Bone marrow (tissue), 2 donors: ENCODE results near the gene B3GAT3.
"Not testable (repeated sequence)": the region's sequence is repeated elsewhere in the genome, so short reads cannot be mapped to it uniquely, and the experiment has no call there.

Source experiments
- DNase-seq, 2 donors: peaks; one replicate each; lab custom pipeline; 2025; lab: John Stamatoyannopoulos, UW

Gene B3GAT3

DNA sequence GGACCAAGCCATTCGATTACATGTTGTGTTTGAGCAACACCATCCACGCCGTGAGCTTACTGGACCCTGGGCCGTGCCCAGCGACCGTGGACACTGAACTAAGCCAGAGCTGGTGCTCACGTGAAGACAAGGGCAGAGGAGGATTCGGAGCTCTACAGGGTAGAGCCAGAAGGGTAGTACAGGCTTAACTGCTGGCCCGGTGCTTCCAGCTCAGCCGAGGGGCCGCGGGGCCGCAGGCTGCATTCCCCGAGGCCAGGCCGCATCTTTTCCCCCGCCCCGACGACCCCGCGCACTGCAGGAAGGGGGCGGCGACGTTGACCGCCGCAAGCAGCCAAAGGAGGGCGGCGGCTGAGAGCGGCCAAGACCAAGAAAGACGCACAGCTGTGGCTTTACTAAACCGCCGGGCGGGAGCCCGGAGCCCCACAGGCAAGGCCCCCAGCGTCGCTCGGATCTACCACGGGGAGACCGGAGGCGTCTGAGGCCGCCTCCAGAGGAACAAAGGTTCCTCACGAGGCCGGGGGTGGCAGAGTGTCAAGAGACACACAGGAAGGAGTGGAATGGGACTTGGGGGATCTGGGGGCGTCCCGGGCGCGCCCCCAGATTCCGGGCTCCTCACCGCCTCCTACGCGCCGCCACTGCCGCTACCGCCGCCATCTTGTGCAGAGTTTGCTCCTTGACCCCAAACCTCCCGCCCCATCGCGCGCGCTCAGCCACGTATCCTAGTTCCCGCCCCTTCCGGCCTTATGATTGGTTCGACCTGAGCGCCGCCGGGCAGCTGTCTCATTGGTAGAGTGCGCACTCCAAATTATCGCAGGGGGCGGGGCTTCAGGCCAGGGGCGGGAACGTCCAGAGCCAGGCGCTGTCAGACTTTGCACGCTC lies 24.4 kb upstream of the B3GAT3 start, which contains the start of gene GANAB:
GANAB (minus strand) TSS at position 668 of the 879 bp plus-strand sequence; CDS start at position 654, 14 bp downstream.
- DNase-seq = peak; percentile 91 to 99

DNA sequence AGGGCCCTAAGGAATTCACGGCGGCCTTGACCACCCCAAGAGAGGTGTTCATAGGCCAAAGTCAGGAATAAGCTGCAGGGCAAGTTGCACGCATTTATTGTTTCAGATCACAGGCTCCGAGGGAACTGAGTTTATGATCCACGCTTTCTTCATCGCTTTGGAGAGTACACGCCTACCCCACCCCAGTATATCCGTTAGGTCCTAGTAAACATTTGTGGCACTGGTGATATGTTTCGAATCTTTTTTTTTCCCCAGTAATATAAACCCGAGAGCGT lies 23.8 kb upstream of the B3GAT3 start:
- DNase-seq = no peak

- DNase-seq = no peak
These were observed 22.4 kb upstream of the B3GAT3 start for GRCh38 chr11:62644220-62644619.

GRCh38 chr11:62632492-62632891 lies 10.7 kb upstream of the B3GAT3 start:
- DNase-seq = no peak

GRCh38 chr11:62627713-62628112 lies 5.9 kb upstream of the B3GAT3 start:
- DNase-seq = no peak

DNA sequence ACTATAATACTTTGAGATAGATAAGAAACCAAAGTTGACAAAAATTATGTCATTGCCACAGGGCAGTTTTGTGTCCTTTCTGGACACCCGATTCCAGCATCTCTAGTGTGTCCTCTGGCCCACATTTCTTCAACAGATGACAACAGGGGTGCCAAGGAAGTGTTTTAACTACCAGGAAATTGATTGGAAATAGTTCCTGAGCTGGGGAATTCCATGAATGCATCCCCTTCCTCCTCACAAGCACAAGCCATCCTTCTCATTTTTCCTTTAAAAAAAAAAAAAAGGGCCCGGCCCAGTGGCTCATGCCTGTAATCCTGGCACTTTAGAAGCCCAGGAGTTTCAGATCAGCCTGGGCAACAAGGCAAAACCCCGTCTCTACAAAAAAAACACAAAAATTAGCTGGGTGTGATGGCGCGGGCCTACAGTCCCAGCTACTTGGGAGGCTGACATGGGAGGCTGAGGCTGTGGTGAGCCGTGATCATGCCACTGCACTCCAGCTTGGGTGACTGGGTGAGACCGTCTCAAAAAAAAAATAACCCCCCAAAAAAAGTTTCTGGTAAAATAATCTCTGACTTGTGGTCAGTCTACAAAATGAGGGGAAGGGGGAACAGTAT lies 797 bp upstream of the B3GAT3 start:
- DNase-seq = no peak

DNA sequence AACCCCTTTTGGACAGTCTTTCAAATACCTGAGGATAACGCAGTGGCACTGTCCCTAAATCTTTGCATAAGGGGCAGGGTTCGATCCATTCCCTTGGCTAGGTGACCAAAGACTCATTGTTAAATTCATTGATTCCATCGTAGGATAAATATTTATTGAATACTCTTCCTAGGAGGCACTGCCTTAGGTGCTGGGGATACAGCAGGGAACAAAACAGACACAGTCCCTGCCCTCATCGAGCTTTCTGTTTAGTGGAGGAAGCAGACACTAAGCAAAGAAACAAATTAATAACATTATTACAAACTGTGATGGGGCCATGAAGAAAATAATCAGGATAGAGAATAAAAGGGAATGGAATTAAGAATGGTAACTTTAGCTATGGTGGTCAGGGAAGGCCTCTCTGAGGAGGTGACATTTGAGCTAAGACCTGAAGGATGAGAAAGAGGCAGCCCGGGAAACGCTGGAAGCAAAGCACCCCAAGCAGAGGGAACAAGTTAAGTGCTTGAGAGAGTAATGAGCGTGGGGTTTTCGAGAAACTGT lies 689 bp downstream of the B3GAT3 start:
- DNase-seq = no peak

DNA sequence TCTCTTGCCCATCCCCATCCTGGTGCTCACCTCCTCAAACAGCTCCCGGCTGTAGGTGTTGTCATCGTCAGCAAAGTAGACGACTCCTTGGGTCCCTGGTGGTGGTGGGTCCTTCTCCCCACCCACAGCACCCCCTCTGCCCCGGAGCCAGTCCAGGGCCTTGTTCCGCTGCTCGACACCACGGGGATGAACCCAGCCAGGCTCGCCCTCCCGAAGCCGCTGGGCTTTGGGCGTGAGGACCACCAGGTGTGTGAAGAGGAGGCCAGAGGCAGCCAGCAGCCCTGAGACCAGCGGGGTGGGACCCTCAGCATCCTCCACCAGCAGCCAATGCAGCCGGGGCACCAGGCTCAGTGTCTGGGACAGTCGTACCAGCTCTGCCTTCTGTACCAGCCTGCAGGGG lies 4.8 kb downstream of the B3GAT3 start:
- DNase-seq = not testable (repeated sequence)

- DNase-seq = no peak
These were observed 6.3 kb downstream of the B3GAT3 start for GRCh38 chr11:62615521-62615920.

DNA sequence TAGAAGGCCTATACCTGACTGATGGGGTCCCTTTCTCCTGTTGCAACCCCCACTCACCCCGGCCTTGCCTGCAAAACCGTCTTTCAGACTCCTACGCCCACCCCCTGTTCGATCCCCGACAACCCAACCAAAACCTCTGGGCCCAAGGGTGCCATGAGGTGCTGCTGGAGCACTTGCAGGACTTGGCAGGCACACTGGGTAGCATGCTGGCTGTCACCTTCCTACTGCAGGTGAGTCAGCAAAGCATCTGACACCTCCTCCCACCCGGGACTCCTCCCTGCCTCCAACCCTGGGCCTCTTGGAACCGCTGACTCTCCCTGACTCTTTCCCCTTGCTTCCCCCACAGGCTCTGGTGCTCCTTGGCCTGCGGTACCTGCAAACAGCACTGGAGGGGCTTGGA lies 7.5 kb downstream of the B3GAT3 start:
- no peak for DNase-seq

- DNase-seq = no peak
These were observed 8.5 kb downstream of the B3GAT3 start for GRCh38 chr11:62613291-62613778.

DNA sequence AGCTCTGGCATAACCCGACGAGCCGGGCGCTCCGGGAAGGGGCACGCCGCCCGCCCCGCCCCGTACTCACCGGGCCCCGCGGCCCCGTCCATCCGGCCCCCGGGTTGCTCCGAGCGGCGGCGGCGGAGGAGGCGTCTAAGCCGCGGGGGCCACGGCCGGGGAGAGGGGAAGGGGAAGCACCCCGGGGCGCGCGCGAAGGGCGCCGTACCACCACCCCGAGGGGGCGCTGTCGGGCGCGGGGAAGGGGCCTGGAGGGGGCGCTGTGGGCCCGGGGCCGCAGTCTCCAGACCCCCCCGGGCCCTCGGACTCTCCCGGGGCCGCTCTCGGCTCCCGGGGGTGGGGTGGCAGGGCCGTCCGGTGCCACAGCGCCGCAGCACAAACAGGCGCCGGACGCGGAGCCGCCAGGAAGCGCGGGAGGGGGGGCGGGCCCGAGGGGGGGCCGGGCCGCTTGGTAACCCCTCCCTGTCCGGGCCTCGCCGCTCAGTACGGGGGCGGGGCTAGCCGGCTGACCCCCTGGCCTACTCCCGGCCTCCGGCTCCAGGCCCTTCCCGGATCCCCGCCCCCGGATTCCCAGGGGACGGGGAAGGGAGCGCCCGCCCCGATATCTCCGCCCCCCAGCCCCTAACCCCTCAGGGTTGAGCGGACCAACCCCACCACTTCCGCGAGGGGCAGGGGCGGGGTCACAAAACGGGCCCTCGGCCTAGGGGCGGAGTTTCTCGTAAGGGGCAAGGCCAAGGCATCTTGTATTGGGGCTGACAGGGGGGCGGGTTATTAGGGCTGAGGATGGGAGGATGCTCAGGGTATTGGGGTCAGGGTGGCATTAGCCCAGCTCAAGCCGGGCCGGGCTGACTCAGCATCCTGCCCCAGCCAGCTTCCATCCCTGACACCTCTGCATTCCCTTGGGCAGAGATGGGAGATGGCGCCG lies 9.2 kb downstream of the B3GAT3 start, which contains the start of the genes EML3 and ROM1:
EML3 (minus strand) TSS at position 410 of the 925 bp plus-strand sequence; CDS start at position 92, 318 bp downstream.
ROM1 (plus strand) TSS at position 892 of the 925 bp plus-strand sequence; CDS start at position 917, 25 bp downstream.
- DNase-seq = peak; percentile 73 to 97

GRCh38 chr11:62611705-62612365 lies 10.0 kb downstream of the B3GAT3 start:
- DNase-seq = peak in 1 of 2 donors; percentile 30

- DNase-seq = no peak
These were observed 10.7 kb downstream of the B3GAT3 start for GRCh38 chr11:62610814-62611704.

- DNase-seq = no peak
These were observed 11.4 kb downstream of the B3GAT3 start for GRCh38 chr11:62610403-62610802.

DNA sequence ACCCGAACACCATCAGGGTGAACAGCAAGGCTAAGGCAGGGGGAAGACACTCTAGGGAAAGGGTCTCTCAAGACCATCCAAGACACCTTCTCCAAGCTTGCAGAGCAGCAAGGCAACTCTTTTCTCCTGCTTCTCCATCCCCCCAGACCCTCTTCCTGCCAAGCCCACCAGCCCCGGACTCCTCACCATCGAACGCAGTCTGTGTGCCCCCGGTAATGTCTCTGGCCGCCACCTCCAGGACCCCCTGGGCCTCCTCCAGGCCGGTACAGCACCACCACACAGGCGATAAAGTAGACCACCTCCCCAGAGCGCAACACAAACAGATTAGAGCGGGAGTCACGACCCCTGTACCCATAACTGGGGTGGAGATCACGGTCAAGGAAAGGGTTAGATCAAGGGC lies 13.0 kb downstream of the B3GAT3 start:
- no peak for DNase-seq

DNA sequence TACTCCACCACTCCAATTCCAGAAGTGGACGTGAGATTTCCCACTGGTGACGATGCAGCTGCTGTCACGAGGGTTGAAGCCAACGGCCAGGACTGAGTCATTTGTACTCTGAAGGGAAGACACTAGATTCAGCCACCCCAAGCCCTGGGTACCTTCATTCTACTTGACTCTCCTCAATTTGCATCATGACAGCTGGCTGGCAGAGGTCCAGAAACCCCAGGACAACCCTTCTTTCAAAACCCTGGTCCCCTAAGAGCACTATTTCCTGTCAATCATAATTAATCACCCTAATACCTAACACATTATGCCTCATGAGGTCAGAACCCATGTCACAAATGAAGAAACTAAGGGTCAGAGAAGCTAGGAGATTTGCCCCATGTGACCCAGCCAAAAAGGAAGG lies 14.1 kb downstream of the B3GAT3 start:
- peak in 1 of 2 donors; percentile 36 for DNase-seq

DNA sequence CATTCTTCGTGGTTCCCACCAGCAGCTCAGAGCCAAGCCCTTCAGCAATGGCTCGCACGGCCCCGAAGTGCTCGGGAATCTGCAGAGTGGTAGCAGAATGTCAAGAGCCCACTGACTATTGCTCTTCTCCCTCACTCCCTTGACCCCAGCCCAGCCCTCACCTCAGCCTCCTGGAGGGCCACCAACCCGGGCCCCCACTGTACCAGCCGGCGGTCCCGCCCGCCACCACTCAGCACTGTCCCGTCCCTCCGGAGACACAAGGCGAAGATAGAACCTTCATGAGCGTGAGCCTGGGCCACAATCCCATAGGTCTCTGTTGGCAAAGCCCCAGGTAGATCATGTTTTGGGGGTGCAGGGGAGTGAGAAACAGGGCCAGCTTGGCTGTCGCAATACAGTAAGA lies 15.9 kb downstream of the B3GAT3 start:
- DNase-seq = no peak

- DNase-seq = no peak
These were observed 16.3 kb downstream of the B3GAT3 start for GRCh38 chr11:62605467-62605866.

- DNase-seq = no peak
These were observed 17.2 kb downstream of the B3GAT3 start for GRCh38 chr11:62604460-62605120.
